Measurements from ENCODE around the gene KRTAP4-5. TPM values are rescaled to one million over a fixed set of nuclear protein-coding genes. Genes with fewer than 3 reads are reported as not detected.
"Not testable (repeated sequence)": the region's sequence is repeated elsewhere in the genome, so short reads cannot be mapped to it uniquely, and the experiment has no call there.

Gene KRTAP4-5
- total RNA-seq: not detected
- long read RNA-seq: 0 reads

DNA sequence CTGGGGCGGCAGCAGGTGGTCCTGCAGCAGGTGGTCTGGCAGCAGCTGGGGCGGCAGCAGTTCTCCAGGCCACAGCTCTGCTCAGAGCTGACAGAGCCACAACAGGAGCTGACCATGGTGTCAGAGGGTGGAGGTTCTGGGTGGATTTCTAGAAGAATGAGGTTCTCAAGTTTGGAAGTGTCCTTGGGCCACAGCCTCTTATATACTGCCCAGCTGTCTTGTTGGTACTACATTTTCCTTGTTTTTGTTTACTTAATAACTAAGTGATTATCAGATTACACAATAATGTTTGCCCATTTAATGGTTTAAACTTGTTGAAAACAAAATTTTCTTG, at the start of gene KRTAP4-5:
Gene KRTAP4-5 (minus strand): TSS at position 174 of the 334 bp plus-strand sequence. CDS start 58 bp downstream, at position 116.
- ATAC-seq (no peak), DNase-seq (no peak)
- intact Hi-C loops (cut with micrococcal nuclease): no loop called here

DNA sequence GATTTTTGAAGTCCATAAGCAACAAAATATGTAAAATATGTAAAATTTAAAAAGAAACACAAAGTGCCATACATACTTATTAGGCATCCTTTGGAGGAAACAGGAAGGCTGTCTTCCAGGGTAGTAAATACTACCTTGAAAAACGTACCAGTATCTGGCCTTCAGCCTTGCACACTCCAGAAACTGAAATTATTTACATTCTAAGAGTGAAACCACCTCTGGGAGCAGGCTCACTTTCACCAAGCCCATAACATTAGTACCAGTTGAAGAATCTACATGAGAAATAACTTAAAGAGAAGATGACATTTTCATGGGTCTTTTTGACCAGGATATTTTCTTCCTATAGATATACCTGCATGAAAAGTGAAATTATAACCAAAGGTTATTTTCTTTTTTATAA, 46.4 kb upstream of the KRTAP4-5 start:
- DNase-seq (no peak), ATAC-seq (no peak)
- intact Hi-C loops (cut with micrococcal nuclease): no loop called here

DNA sequence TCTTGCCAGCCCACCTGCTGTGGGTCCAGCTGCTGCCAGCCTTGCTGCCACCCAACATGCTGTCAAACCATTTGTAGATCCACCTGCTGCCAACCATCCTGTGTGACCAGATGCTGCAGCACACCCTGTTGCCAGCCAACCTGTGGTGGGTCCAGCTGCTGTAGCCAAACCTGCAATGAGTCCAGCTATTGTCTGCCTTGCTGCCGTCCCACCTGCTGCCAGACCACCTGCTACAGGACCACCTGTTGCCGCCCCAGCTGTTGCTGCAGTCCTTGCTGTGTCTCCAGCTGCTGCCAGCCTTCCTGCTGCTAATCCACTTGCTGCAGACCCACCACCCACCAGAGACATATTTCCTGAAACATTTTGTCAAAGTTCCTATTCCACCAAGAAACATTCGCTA, 40.7 kb upstream of the KRTAP4-5 start:
- ATAC-seq: no peak
- intact Hi-C loops (cut with micrococcal nuclease): no loop called here
- DNase-seq: no peak

- ATAC-seq; intact Hi-C loops (cut with micrococcal nuclease); DNase-seq: not testable (repeated sequence)
These were observed 40.3 kb upstream of the KRTAP4-5 start, which contains the start of gene KRTAP9-1 for GRCh38 chr17:41189837-41190318. TSS of gene KRTAP9-1 (plus strand) at chr17:41189887. CDS start at chr17:41189887, 0 bp downstream.

DNA sequence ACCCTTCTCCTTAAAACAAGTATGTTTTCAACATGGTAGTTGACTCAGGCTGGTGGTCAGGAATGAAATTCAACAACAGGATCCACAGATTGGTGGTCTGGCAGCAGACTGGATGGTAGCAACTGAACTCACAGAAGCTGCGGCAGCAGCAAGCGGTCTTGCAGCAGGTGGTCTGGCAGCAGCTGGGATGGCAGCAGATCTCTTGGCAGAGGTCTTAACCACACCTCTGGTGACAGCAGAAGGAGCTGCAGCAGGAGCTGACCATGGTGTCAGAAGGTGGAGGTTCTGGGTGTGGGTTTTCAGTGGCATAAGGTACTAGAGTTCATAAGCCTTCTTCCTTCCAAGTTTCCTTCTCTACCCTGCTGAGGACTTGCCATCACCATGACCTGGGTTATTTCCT, 37.2 kb upstream of the KRTAP4-5 start:
- DNase-seq (no peak), ATAC-seq (no peak)
- intact Hi-C loops (cut with micrococcal nuclease): no loop called here

DNA sequence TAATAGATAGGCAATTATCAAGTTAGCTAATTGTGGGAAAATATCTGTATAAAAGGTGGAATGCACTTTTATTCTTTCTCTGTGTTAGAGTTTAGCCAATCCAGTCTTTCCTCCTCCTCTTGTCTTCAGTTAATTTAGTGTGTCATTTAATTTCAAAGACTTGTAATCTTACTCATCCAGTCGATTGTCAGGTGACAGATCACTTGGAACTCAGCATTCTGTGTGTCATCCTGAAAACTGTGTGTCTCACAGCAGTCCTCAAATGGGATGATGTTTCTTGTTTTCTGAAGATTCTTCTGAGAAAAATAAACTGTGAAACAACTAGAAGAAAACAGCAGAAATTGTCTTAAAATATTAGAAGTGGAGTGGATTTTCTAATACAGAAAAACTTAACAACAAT, 35.4 kb upstream of the KRTAP4-5 start:
- intact Hi-C loops (cut with micrococcal nuclease): no loop called here
- DNase-seq (no peak), ATAC-seq (no peak)

- intact Hi-C loops (cut with micrococcal nuclease): no loop called here
- ATAC-seq (no peak), DNase-seq (no peak)
These were observed 34.9 kb upstream of the KRTAP4-5 start, which contains the start of gene KRTAP4-1 for GRCh38 chr17:41184480-41184961. TSS of gene KRTAP4-1 (minus strand) at chr17:41184911. CDS start at chr17:41184854, 57 bp downstream.

GRCh38 chr17:41178843-41179616, 29.4 kb upstream of the KRTAP4-5 start:
- DNase-seq (no peak), ATAC-seq (no peak)
- intact Hi-C loops (cut with micrococcal nuclease): no loop called here

GRCh38 chr17:41178341-41178740, 28.7 kb upstream of the KRTAP4-5 start:
- DNase-seq: no peak
- ATAC-seq: no peak
- intact Hi-C loops (cut with micrococcal nuclease): no loop called here

DNA sequence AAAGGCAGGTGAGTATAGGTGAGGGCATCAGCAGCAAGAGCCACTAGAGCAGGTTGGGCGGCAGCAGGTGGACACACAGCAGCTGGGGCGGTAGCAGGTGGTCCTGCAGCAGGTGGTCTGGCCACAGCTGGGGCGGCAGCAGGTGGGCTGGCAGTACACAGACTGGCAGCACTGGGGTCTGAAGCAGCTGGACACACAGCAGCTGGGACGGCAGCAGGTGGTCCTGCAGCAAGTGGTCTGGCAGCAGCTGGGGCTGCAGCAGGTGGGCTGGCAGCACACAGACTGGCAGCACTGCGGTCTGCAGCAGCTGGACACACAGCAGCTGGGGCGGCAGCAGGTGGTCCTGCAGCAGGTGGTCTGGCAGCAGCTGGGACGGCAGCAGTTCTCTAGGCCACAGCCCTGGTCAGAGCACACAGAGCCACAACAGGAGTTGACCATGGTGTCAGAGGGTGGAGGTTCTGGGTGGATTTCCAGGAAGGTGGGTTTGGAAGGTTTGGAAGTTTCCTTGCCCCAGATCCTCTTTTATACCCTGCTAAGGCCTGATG, 28.2 kb upstream of the KRTAP4-5 start, which contains the start of gene KRTAP4-2:
Gene KRTAP4-2 (minus strand): TSS at position 495 of the 545 bp plus-strand sequence. CDS start 57 bp downstream, at position 438.
- DNase-seq (no peak), ATAC-seq (no peak)
- intact Hi-C loops (cut with micrococcal nuclease): no loop called here

DNA sequence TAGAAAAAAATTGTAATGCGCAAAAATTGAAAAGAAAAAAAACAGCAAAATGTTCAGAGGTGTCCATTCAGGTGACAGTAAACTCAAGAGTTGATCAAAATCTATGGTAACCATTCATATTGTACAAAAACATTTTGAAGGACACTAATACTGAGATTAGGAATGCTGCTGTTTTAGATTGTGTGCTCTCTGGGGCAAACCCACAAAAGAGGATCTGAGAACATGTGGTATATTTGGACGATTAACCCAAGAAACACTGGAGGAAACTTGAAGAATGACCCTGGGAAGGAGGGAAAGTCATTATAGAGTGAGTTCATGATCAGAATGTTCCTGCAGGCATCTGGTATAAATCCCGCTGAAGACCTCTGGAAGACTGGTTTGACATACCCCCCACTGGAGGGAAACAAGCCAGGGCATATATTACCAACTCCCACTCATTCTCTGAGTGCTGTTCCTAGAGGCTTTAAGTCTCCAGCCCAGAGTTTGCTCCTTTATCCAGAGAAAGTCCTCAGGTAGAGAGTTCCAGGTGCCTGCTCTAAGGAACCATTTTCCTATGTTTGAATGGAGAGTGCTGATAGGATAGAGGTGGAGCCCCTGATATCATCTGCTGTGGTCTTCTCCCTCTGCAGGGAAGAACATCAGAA, 27.2 kb upstream of the KRTAP4-5 start:
- ATAC-seq (no peak), DNase-seq (no peak)
- intact Hi-C loops (cut with micrococcal nuclease): no loop called here

- intact Hi-C loops (cut with micrococcal nuclease): no loop called here
- ATAC-seq: no peak
These were observed 22.3 kb upstream of the KRTAP4-5 start for GRCh38 chr17:41171886-41172285.

DNA sequence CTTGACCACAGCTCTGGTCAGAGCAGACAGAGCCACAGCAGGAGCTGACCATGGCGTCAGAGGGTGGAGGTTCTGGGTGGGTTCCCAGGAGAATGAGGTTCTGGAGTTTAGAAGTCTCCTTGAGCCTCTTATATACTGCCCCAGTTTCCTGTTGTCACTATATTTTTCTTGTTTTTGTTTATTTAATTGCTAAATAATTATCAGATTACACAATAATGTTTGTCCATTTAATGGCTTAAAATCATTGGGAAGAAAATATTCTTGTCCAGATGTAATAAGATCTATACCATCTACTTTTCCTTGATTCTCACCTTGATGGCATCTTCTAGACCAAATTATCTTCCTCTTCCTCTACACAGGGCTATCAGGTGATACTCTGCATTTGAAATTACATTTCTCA, 18.5 kb upstream of the KRTAP4-5 start, which contains the start of gene KRTAP4-3:
Gene KRTAP4-3 (minus strand): TSS at position 101 of the 400 bp plus-strand sequence. CDS start 49 bp downstream, at position 52.
- DNase-seq: no peak
- no peak for ATAC-seq
- intact Hi-C loops (cut with micrococcal nuclease): no loop called here

More at GRCh38 chr17:41171886-41172285, 22.3 kb upstream of the KRTAP4-5 start:
- DNase-seq: no peak

DNA sequence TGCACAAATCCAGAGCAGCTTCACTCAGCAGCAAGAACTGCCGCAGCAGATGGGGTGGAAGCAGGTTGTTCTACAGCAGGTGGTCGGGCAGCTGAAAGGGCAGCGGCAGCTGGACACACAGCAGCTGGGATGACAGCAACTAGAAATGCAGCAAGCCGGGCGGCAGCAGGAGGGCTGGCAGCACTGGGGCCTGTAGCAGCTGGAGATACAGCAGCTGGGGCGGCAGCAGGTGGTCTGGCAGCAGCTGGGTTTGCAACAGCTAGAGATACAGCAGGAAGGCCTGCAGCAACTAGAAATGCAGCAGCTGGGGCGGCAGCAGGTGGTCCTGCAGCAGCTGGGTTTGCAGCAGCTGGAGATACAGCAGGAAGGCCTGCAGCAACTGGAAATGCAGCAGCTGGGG, 17.9 kb upstream of the KRTAP4-5 start:
- DNase-seq: no peak
- no peak for ATAC-seq
- intact Hi-C loops (cut with micrococcal nuclease): no loop called here

GRCh38 chr17:41163828-41164227, 14.2 kb upstream of the KRTAP4-5 start:
- ATAC-seq (no peak), DNase-seq (no peak)
- intact Hi-C loops (cut with micrococcal nuclease): no loop called here

GRCh38 chr17:41160648-41161047, 11.0 kb upstream of the KRTAP4-5 start, which contains the start of gene KRTAP4-4:
TSS of gene KRTAP4-4 (minus strand) at chr17:41160748. CDS start at chr17:41160691, 57 bp downstream.
- no peak for DNase-seq
- intact Hi-C loops (cut with micrococcal nuclease): no loop called here
- ATAC-seq: no peak

DNA sequence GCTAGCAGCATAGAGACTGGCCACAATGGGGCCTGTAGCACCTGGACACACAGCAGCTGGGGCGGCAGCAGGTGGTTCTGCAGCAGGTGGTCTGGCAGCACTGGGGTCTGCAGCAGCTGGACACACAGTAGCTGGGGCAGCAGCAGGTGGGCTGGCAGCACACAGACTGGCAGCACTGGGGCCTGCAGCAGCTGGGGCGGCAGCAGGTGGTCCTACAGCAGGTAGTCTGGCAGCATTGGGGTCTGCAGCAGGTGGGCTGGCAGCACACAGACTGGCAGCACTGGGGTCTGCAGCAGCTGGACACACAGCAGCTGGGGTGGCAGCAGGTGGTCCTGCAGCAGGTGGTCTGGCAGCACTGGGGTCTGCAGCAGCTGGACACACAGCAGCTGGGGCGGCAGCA, 10.6 kb upstream of the KRTAP4-5 start:
- intact Hi-C loops (cut with micrococcal nuclease); ATAC-seq; DNase-seq: not testable (repeated sequence)

GRCh38 chr17:41153856-41154255, 4.2 kb upstream of the KRTAP4-5 start:
- no peak for ATAC-seq
- DNase-seq: no peak
- intact Hi-C loops (cut with micrococcal nuclease): no loop called here

- intact Hi-C loops (cut with micrococcal nuclease): no loop called here
- DNase-seq: no peak
- no peak for ATAC-seq
These were observed 1.9 kb upstream of the KRTAP4-5 start for GRCh38 chr17:41151525-41151924.

DNA sequence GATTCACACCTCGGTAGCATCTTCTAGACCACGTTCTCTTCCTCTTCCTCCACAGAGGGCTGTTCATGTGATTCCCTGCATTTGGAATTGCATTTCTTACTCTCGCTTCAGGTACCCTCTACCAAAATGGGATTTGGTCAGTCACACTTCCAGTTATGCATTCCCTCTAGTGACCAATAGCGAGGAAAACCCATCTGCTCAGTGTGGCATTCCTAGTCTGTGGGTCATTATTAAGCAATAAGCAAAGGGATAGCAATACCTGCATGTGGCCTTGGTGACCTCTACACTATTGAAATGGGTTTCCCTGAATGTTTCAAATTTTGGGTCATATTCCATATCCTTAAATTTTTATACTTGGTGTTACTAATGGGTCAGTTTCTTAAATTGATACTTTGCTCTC, 401 bp upstream of the KRTAP4-5 start:
- intact Hi-C loops (cut with micrococcal nuclease): no loop called here
- ATAC-seq (no peak), DNase-seq (no peak)
